ENCODE results near the gene ARHGAP5.

The ARHGAP5 gene

DNA sequence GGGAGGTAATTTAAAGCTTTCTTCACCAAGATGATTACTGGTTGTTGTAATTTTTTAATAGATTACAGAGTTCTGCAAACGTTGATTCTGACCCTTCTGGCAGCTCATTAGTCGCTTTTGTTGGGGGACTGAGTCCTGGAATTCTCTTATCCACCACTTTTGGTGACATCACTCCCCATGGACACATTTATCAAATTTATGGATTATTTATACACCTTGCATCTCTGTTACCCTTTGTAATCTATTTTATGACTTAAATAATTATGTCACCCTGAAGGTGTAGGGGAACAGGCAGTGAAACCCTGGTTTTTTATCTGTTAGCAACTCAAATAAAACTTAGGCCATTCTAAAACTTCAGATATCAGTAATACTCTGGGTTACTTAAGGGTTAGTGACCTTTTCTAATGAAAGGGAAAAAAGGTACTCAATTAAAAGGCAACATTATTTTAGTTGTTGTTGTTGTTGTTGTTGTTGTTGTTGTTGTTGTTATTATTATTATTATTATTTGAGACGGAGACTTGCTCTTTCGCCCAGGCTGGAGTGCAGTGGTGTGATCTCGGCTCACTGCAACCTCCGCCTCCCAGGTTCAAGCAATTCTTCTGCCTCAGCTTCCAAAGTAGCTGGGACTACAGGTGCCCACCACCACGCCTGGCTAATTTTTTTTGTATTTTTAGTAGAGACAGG is 65.8 kb downstream of the ARHGAP5 start:
- no peak overlapping the region for H3K27ac ChIP-seq
- H3K4me3 ChIP-seq = no peak overlapping the region

DNA sequence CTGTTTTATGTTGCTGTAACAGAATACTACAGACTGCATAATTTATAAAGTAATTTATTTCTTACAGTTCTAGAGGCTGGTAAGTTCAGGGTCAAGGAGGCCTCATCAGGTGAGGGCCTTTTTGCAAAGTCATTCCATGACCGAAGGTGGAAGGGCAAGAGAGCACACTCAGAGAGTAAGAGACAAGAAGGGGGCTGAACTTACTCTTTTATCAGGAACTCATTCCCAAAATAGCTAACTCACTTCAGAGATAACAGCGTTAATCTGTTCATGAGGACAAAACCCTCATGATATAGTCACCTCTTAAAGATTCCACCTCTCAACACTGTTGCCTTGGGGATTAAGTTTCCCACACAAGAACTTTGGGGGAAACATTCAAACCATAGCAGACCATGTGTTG is 73.3 kb downstream of the ARHGAP5 start:
- no peak overlapping the region for H3K4me3 ChIP-seq
- no peak overlapping the region for H3K27ac ChIP-seq

DNA sequence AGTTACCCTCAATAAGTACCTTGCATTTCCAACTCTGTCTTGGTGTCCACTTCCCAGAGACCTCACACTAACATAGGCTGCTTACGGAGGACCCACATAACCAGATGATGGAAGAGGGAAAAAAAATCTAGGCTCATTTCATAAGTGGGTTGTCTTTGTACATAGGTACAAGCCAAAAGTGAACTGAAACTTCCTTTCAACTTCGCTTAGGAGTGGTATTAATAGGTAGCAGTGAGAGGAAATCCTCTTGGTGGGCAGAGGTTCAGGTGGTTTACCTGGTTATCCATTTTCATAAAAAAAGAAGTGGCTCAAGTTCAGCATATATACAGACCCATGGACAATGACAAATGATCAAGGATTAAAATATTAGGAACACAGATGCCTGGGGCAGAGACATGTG is 88.9 kb downstream of the ARHGAP5 start:
- H3K4me3 ChIP-seq = no peak overlapping the region
- H3K27ac ChIP-seq = no peak overlapping the region

DNA sequence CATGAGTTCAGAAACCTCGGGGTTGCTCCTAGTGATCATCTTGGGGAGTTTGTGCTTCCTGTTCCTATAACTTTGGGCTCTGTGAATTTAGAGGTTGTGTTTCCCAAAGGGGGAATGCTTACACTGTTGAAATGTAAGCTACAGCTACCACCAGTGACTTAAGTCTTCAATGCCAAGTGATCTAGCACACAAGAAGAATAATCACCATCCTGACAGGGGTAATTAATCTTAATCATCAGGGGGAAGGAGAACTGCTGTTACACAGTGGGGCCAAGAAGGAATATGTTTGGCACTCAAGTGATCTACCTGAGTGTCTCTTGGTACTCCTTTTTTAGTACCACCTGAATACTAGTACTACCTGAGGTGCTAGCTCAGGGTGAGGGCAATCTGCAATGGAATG is 89.8 kb downstream of the ARHGAP5 start:
- no peak overlapping the region for H3K27ac ChIP-seq
- no peak overlapping the region for H3K4me3 ChIP-seq

DNA sequence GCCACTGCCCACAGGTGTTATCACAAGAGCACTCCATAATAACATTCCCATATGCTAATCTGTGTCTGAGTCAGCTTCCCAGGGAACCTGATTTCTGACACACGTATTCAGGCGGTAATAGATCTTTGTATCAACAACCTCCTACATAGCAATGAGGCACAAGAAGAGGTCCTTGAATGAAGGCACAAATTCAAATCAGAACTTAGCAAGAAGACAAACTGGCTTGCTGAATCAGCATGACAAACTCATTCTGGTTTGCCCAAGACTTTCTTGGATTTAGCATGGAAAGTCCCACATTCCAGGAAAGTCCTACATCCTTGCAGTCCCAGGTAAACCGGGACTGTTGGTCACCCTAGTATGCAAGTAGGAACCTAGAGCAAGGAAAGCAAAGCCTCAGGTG is 90.8 kb downstream of the ARHGAP5 start:
- H3K27ac ChIP-seq = no peak overlapping the region
- no peak overlapping the region for H3K4me3 ChIP-seq

DNA sequence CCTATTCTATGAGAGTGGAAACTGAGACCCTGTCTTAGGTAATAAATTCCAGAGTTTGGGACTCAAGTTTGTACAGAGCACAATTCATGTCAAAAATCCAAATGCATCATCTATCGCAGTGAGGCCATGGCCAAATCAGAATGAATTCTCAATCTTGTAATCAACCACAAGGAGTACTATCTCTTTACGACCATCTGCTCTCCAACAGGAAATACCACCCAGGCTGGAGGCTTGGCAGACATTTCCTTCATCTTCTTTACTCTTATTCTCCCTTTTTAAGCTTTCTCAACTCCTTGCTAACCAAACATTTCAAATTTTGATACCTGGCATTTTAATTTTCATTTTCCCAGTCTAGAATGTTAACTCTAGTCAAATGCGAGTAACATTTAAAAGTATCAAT is 92.1 kb downstream of the ARHGAP5 start:
- Histone ChIP-seq H3K27ac (no peak overlapping the region), H3K4me3 (no peak overlapping the region)

DNA sequence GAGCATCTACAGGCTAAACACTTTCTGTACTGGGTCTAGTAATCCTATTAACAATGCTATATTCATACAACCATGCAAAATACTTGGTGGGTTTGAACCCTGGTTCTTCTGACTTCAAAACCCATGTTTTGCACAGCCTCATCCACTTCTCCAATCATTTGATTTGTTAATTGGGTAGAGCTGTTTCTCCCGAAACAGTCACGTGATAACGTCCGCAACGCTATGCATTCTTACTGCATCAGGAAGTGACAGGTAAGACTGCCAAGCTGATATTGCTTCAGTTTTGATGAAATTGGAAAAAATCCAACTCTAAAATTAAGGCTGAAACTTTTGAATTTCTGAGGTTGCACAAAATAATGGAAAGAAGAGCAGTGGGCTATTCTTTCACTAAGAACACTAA is 94.4 kb downstream of the ARHGAP5 start:
- Histone ChIP-seq H3K27ac (no peak overlapping the region), H3K4me3 (no peak overlapping the region)

DNA sequence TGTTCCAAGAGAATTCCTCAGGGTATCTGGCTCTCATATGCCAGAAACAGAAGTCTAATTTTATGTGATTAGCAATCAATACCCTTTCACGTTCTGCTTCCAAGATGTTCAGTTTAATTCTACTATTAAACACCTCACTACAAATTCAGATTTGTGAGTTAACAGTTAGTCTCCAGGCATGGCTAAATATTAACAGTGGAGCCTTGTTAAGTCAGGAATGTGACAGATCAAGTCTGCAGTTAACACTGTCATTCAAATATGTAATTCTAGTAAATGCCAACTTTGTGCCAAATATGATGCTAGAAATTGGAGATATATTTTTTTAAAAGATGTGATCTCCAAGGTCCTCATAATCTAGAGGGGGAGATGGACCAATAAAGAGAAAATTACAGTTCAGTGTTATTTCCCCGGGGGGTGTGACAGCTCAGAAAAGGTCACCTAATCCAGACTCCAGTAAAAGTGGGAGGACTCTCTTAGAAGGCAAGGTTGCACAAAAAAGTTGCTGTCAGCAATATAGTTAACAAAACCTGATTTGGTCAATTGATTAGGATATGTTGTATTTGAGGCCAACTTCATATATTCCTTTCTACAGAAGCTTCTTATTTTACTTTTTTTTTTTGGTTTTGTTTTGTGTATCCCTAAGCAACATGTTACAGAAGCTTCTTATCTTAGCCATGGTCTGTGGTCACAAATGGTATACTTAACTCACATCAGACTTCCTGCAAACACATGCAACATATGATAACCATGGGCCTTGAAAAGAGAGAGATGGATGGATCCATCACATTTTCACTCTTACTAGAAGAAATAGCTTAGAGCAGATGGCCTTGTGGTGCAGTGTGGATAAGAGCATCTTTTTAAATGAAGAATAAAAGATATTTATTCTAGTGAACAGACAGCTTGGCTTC is 106.3 kb downstream of the ARHGAP5 start:
- Histone ChIP-seq H3K27ac (no peak overlapping the region), H3K4me3 (no peak overlapping the region)

DNA sequence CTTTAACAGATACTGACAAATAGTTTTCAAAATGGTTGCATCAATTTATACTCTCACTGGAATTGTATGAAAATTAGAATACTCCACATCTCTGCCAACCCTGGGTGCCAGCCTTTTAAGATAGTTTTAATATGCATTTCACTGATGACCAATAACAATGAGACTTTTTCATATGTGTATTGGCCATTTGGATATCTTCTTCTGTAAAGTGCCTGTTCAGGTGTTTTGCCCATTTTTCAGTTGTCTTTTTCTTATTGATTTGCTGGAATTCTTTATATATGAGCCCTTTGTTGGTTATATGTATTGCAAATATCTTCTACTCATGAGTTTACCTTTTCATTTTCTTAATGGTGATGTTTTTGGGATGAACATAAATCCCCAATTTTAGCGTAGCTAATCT is 108.0 kb downstream of the ARHGAP5 start:
- H3K4me3 ChIP-seq = no peak overlapping the region
- no peak overlapping the region for H3K27ac ChIP-seq

DNA sequence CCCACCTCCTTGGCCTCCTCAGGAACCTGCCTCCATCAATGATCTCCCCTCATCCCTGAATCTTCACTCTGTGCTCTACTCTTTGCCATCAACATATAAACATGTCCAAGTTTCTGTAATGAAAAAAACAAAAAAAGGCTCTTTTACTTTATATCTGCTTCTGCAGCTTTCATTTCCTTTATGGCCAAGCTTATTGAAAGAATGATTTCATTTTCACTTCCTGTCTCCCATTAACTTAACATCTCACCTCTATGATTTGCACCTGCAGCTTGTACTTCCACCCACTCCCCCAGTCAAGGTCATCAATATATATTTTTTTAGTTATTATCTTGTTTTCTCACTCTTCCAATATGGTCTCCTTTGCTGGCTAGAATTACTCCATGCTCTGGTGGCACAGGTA is 109.1 kb downstream of the ARHGAP5 start:
- Histone ChIP-seq H3K4me3 (no peak overlapping the region), H3K27ac (no peak overlapping the region)

DNA sequence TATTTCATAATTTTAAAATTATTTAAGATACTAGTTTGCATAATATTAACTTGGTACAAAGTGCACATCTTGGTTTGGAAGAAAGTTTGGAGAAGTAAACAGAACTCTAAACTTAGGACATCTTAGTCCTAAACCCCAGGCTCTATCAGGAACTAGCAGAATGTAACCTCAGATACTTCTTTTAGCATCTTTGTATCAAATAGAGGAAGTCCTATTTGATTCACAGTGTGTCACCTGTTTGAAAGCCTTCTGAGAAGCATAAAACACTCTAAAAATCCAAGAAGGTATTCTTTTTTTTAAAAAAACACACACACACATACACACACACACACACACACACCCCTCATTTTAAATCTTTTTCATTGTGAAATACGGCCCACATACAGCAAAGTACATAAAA is 112.7 kb downstream of the ARHGAP5 start:
- H3K27ac ChIP-seq = no peak overlapping the region

DNA sequence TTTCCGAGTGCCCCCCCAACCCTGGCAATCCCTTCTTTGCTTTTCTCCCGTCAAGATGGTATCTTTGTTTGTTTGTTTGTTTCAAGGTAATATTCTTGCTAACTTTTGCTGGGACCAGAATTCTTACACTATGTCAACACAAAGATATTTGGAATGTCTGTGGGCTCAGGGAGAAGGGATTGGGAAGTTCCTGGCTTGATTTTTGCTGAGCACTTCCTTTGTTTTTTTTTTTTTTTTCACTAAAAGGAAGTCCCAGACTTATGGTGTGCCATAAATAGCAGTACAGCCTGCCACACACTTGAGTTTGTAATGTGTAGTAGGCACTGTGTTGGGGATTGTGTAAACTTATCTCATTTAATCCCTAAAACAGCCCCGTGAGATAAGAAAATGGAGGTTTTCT is 113.6 kb downstream of the ARHGAP5 start:
- H3K4me3 ChIP-seq = no peak overlapping the region
- H3K27ac ChIP-seq = no peak overlapping the region

More for the DNA sequence above, 112.7 kb downstream of the ARHGAP5 start:
- no peak overlapping the region for H3K4me3 ChIP-seq

DNA sequence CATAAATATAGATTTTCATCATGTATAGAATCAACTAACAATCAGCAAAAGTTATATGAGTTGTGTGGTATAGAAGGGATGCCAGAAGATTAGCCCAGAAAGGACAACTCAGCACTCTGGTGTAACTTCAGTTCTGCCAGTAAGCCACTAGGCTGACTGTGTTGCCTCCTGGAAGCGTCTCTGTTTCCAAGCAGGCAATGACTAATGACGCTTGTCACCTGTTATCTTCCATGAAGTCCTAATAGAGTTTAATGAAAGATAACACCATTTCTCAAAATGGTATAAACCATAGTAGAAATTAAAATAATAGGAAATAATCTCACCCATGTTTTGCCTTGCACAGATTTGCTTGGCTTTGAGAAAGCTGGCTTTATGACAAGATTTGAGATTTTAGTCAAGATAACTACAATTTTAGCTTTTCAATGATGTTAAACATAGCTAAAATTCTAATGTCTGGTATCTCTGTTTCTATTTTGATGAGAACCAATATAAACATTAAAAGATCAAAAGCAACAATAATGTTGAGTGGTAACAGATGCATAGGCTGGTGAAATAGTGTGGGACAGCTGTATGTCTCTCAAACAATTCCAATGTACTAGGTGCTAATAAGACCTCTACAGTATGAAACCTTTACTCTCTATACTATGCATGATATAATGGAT is 115.7 kb downstream of the ARHGAP5 start:
- H3K4me3 ChIP-seq = no peak overlapping the region
- H3K27ac ChIP-seq = no peak overlapping the region

DNA sequence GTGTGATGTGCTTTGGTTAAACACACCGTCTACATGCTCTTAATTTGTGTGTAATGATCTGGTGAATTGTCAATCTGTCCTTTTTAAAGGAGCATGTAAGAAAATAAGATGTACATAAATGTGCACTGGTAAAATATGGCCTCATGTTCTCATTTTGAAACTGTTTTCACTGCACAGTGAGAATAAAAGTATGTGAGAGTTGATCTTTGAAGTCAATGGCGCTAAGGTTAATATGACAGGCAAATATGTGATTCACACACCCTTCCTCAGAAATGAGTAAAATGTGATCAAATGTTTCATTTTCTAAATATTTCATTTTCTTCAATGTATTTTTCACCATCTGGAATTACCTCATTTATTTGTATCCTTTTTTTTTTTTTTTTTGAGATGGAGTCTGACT is 116.4 kb downstream of the ARHGAP5 start:
- H3K4me3 ChIP-seq = no peak overlapping the region
- no peak overlapping the region for H3K27ac ChIP-seq

DNA sequence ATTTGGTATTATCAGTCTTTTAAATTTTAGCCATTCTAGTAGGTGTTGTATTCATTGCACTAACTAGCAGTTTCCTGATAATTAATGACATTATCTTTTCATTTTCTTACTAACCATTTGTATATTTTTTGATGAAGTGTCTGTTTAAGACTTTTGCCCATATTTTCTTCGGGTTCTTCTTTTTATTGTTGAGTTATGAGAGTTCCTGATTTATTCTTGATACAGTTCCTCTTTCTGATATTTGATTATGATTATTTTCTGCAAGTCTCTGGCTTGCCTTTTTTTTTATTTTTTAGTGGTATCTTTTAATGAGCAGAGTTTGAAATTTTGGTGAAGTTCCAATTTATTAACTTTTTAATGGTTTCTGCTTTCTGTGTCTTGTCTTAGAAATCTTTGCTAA is 118.5 kb downstream of the ARHGAP5 start:
- Histone ChIP-seq H3K4me3 (no peak overlapping the region), H3K27ac (no peak overlapping the region)

DNA sequence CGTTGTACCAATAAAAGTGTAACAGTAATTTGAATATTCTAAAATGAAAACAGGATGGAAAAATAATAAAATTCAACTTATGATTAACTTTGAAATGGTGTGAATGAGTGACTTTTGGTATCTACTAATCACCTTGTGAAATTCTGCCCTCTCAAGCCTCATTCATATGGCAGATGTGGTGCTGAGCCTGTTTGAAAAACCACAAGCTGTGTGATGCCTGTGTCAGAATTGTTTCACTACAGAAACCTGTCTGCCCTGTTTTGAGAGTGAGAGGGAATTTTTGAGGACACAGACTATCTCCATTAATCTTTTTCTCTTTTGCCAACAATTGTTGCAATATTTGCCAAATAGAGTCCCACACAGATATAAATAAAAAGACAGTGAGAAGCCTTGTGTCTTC is 120.8 kb downstream of the ARHGAP5 start:
- Histone ChIP-seq H3K27ac (no peak overlapping the region), H3K4me3 (no peak overlapping the region)

DNA sequence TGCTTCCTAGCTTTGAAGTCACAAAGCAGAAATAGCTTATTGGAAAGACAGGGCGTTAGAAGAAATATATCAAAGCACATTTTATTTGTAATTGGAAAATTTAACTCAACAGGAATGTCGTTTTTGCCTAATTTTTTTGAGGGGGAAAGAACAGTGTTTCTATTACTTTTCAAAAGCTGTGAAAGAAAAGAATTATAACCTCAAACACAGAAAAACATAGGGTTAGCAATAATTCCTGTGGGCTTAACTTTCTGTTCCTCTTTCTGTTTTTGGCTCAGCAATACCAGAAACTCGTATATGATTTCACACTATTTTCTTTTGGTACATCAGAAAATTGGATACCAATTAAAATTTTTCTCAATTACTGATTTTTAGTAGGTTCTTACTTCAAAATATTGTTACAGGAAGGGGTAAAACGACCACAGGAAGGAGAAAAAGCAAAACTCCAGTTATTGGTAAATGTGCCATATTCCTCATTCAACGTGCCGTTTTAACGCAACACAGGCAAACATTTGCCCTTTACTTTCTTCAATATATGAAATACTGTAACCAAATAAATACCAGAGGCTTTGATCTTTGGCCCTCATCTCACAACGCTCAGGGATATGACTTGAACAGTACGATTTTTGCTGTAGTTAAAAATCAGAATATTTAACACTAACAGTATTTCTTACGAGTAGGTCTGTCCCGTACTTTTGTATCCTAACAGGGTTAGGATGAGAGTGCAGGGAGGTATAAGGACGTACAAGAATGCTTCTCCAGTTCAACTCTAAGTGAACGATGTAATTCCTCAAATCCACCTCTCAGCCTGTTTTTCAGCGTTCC is 123.5 kb downstream of the ARHGAP5 start:
- Histone ChIP-seq H3K27ac (peak overlapping the region in 4 of 21 experiments; percentile 41 to 91 (median 79)), H3K4me3 (peak overlapping the region; percentile 33 to 74 (median 56))

DNA sequence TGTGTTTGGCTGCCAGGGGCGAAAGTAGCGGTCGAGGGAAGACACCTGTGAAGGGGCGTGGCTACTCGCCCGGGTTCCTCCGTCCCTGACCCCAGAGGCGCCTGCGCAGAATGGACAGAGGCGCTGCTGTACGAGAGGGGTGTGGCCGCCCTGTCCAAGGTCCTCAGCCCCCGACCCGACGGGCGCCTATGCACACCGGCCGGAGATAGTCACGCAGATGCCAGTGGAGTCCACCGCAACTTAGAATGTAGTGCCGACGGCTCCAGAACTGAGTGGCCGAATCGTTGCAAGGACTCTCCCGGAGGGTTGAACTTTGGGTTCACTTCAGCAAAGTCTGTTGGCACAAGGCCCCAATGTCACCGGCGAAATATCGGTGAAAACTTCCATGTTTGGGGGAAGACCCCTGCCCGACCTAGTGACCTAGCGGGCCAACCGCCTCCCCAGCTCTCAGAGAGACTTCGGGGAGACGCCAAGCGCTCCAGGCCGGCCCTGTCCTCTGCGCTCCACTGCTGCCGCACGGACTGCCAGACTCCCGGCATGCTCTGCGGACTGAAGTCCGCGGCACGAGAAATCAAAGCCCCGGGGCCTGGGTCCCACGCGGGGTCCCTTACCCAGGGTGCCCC is 124.2 kb downstream of the ARHGAP5 start:
- peak overlapping the region in 15 of 21 experiments; percentile 9 to 91 (median 69) for H3K27ac ChIP-seq
- H3K4me3 ChIP-seq = peak overlapping the region; percentile 33 to 74 (median 56)

DNA sequence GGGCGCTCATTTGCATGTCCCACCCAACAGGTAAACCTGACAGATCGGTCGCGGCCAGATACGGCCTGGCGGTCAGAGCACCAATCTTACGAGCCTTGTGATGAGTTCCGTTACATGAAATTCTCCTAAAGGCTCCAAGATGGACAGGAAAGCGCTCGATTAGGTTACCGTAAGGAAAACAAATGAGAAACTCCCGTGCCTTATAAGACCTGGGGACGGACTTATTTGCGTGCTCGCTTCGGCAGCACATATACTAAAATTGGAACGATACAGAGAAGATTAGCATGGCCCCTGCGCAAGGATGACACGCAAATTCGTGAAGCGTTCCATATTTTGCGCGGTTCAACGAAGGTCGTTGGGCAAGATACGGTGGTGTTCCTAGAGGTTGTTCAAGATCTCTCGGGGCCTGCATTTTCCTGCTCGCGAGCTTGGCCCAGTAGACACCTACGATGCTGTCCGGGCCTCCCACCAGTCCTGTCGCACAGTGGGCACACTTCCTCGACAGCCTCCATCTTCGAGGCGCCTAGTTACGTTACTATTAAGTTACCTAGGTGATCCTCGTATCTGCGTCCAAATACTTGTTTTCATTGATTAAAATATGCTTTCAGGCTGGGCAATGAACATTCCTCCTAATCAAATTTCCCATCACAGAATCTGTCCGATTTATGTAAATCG is 124.8 kb downstream of the ARHGAP5 start, which contains the start of gene RNU6-7:
TSS of gene RNU6-7 (plus strand) at position 230 of the 675 bp plus-strand sequence.
- Histone ChIP-seq H3K27ac (peak within 1 kb of the TSS in 16 of 21 experiments; percentile 16 to 93 (median 84)), H3K4me3 (peak within 1 kb of the TSS; percentile 33 to 74 (median 56))
